Right lobe of liver (tissue), 6 donors: ENCODE measurements around the gene CHRNG. TPM values are rescaled to one million over a fixed set of nuclear protein-coding genes. Genes with fewer than 3 reads are reported as not detected.

ENCODE experiments used
- ATAC-seq, 4 donors: fragments of 200-7000 bp; cut with Tn5 transposase; one replicate each; pipeline ENCODE4 v1.9.1; 2020; ENCODE audit warnings: mild to moderate bottlenecking in 4 of 4, moderate library complexity in 4 of 4
- DNase-seq, 3 donors: peaks; one replicate each; pipeline ENCODE4 v3.0.0-alpha.2; 2020
- H3K27ac ChIP-seq, 3 donors: fragments of 200-600 bp; one replicate each; pipeline ENCODE4 v1.8.0; 2022
- H3K27me3 ChIP-seq, 2 donors: fragments of 200-600 bp; one replicate each; pipeline ENCODE4 v1.8.0; 2022
- H3K36me3 ChIP-seq, 4 donors: fragments of 200-600 bp; sonication (generic) in 1 of 4; one replicate each; pipeline versions ENCODE4 v1.5.1 to v1.8.0; 2017 to 2022; ENCODE audit warnings: control low read depth in 1 of 4
- H3K4me1 ChIP-seq, 4 donors: fragments of 200-600 bp; sonication (generic) in 1 of 4; one replicate each; pipeline versions ENCODE4 v1.5.1 to v1.8.0; 2017 to 2022; ENCODE audit warnings: control low read depth in 1 of 4
- H3K4me3 ChIP-seq, 3 donors: fragments of 200-600 bp; one replicate each; pipeline ENCODE4 v1.8.0; 2022
- H3K9me3 ChIP-seq, 4 donors: fragments of 200-600 bp; sonication (generic) in 1 of 4; one replicate each; pipeline versions ENCODE4 v1.5.1 to v1.8.0; 2017 to 2022; ENCODE audit warnings: control low read depth in 1 of 4
- POLR2A ChIP-seq: fragments of 450-650 bp; IDR thresholded peaks from one replicate; pipeline ENCODE4 v1.6.1; 2017; ENCODE audit warnings: antibody characterized with exemption, mild to moderate bottlenecking
- WGBS: methylation state at CpG from one replicate; pipeline ENCODE4 v1.1.6; 2018; ENCODE audit warnings: low coverage, low lambda C conversion rate; ENCODE audit not compliant: insufficient coverage; ENCODE audit errors: missing lambda C conversion rate; 5-methylcytosine and 5-hydroxymethylcytosine counted together
- intact Hi-C, 2 donors: fragments of 100-400 bp; cut with DNase I; formaldehyde crosslinking; loops; one replicate each; pipeline versions ENCODE4 v1.11.2 to v1.14.1; 2022
- total RNA-seq, 6 experiments: library from RNA; depleted of rRNA in 2 of 6; stranded (reverse); fragments of >200 nt in 2 of 6; fragmentation: NEBNext Ultra II Directional in 3 of 6; extraction: Animal tissue kit (Norgen Biotek cat#: 25700) in 3 of 6; gene quantifications; one replicate each; pipeline versions ENCODE4 v1.1.0 to v1.2.4, GENCODE V29; 2016 to 2023
- TF ChIP-seq, protein P1 (sequence below), 4 donors: fragments of 200-600 bp in 3 of 4; fragments of 450-650 bp in 1 of 4; IDR thresholded peaks; one replicate each; pipeline versions ENCODE4 v1.5.1 to v1.8.0; 2016 to 2022; ENCODE audit warnings: antibody characterized with exemption in 4 of 4, mild to moderate bottlenecking in 2 of 4
- donor health status: DM: no; HTN: yes; CAD: no.
- donor health status: DM: no; HTN: no; CAD: no.
- donor health status: DM: no; HTN: no; CAD: no.
- donor health status: DM: no; HTN: yes; CAD: no.
- donor health status: DM: no; HTN: yes; CAD: no.

CHRNG gene
- total RNA-seq, 6 experiments from 2014 or later, result not detected

DNA sequence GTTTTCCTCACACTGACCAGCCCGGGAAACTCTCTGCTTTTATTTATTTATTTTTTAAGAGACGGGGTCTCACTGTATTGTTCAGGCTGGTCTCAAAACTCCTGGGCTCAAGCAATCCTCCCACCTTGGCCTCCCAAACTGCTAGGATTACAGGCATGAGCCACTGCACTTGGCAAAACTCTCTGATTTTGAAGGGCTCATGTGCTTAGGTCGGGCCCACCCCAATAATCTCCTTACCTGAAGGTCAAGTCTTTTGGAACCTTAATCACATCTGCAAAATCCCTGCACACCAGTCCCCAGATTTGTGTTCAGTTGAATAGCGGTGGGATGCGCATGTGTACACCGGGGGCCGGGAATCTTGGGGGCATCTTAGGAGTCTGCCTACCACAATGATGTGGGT, 44.2 kb upstream of the CHRNG start:
- WGBS, result 97% methylated on average over 6 of the region's 7 CpGs
- intact Hi-C loops, result no loop called here
- H3K27ac ChIP-seq, result no peak overlapping the region
- no peak for ATAC-seq
- H3K36me3 ChIP-seq, result no peaks in the 10 kb centered on the region
- H3K27me3 ChIP-seq, result no peaks in the 10 kb centered on the region
- TF ChIP-seq, protein P1, sequence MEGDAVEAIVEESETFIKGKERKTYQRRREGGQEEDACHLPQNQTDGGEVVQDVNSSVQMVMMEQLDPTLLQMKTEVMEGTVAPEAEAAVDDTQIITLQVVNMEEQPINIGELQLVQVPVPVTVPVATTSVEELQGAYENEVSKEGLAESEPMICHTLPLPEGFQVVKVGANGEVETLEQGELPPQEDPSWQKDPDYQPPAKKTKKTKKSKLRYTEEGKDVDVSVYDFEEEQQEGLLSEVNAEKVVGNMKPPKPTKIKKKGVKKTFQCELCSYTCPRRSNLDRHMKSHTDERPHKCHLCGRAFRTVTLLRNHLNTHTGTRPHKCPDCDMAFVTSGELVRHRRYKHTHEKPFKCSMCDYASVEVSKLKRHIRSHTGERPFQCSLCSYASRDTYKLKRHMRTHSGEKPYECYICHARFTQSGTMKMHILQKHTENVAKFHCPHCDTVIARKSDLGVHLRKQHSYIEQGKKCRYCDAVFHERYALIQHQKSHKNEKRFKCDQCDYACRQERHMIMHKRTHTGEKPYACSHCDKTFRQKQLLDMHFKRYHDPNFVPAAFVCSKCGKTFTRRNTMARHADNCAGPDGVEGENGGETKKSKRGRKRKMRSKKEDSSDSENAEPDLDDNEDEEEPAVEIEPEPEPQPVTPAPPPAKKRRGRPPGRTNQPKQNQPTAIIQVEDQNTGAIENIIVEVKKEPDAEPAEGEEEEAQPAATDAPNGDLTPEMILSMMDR (IDR thresholded peaks at IDR 0.05), result no peak
- TF ChIP-seq POLR2A, result no peak
- no peaks in the 10 kb centered on the region for H3K4me1 ChIP-seq
- peak in 1 of 3 donors; percentile 16 for DNase-seq
- no peaks in the 10 kb centered on the region for H3K9me3 ChIP-seq
- no peak overlapping the region for H3K4me3 ChIP-seq

DNA sequence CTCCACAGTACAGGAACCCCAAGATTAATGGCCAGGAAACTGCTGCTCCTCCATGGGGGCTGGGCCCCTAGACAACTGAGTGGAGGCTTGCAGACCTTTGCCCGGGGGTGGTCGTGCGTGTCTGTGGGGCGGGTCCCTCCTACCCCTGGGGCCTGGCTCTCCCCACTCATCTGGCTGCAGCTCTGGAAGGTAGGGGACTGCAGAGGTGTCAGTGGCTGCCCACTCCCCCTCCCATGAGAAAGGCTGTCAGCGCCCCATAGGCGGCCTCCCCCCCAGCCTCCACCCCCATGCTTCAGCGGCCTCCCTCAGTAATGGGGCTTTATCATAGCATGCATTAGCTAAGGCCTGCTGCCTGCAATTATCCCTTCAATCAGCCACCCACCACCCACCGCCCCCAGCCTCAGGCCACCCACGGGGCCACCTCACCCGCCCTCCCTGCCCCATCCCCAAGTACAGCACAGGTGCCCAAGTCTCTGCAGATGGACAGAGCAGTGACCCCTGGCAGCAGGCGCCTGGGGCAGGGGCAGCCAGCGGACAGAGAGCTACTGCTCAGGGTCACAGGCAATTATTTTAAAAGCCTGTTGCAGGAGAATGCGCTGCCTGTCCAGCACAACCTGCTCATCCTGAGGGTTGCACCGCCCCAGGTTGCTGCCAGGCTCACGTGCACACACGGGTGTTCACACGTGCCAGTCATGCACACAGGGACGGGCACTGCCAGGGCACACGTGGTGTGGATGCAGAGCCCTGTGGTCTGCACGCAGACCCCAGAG, 42.8 kb upstream of the CHRNG start:
- intact Hi-C loops, result no loop called here
- TF ChIP-seq, protein P1 (IDR thresholded peaks at IDR 0.05), result no peak
- TF ChIP-seq POLR2A, result no peak
- no peak for ATAC-seq
- Histone ChIP-seq H3K27me3 (no peaks in the 10 kb centered on the region), H3K4me1 (no peaks in the 10 kb centered on the region), H3K4me3 (no peak overlapping the region), H3K27ac (no peak overlapping the region), H3K9me3 (no peaks in the 10 kb centered on the region), H3K36me3 (no peaks in the 10 kb centered on the region)
- DNase-seq, result no peak
- 70% methylated on average over 2 of the region's 20 CpGs for WGBS

DNA sequence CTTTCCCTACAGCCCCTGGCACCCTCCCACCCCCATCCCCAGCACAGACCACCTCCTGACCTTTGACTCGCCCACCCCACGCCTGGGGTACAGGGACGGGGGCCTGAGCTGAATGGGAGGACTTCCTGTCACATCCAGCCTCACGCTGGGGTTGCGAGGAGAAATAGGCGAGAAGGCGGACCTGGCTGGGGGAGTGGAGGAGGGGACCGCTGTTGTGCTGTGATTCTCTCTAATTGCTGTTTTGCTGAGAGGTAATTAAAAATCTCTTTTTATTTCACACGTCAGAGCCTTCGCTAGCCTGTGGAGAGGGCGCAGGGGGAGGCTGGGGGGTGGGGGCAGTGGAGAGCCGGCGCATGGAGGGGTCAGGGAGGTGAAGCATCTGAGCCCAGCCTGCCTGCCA, 42.1 kb upstream of the CHRNG start:
- H3K27ac ChIP-seq, result no peak overlapping the region
- H3K4me3 ChIP-seq, result no peak overlapping the region
- ATAC-seq, result no peak
- DNase-seq, result no peak
- no peaks in the 10 kb centered on the region for H3K36me3 ChIP-seq
- H3K4me1 ChIP-seq, result no peaks in the 10 kb centered on the region
- H3K27me3 ChIP-seq, result no peaks in the 10 kb centered on the region
- no peaks in the 10 kb centered on the region for H3K9me3 ChIP-seq
- TF ChIP-seq, protein P1 (IDR thresholded peaks at IDR 0.05), result no peak
- no peak for TF ChIP-seq POLR2A
- 65% methylated on average over 12 of the region's 13 CpGs for WGBS
- intact Hi-C loops, result no loop called here

DNA sequence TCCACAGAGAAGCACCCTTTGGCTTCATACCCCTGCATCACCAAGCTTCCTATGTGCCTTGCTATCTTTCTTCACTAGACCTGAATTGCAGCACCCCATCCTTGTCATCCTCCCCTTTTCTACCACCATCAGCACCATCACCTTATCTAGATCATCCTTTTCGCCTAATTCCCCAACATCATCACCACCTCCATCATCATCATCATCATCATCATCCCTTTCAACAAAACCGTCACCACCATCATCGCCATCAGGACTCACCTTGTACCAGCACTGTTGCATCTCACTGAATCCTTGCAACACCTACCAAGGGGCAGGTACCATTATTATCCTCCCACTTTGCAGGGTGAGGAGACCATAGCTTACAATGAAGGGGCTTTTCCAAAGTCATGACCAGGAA, 41.0 kb upstream of the CHRNG start:
- H3K4me1 ChIP-seq, result peaks cover 0 to 6% (median 0%) of the 10 kb centered on the region in 4 donors
- TF ChIP-seq POLR2A, result no peak
- TF ChIP-seq, protein P1 (IDR thresholded peaks at IDR 0.05), result no peak
- no peaks in the 10 kb centered on the region for H3K36me3 ChIP-seq
- H3K4me3 ChIP-seq, result no peak overlapping the region
- no peak overlapping the region for H3K27ac ChIP-seq
- no peaks in the 10 kb centered on the region for H3K9me3 ChIP-seq
- 88% methylated on average over 3 of the region's 3 CpGs for WGBS
- ATAC-seq (no peak), DNase-seq (no peak)
- intact Hi-C loops, result no loop called here
- no peaks in the 10 kb centered on the region for H3K27me3 ChIP-seq
